HG03135 (cell line): ENCODE results near the gene SEH1L.
"Not testable (repeated sequence)": the region's sequence is repeated elsewhere in the genome, so short reads cannot be mapped to it uniquely, and the experiment has no call there.

Source experiments
- ATAC-seq: cut with Tn5 transposase; IDR thresholded peaks from one replicate; pipeline ENCODE4 v1.9.1; 2021; ENCODE audit warnings: mild to moderate bottlenecking, moderate library complexity; ENCODE audit not compliant: unreplicated experiment

SEH1L gene

GRCh38 chr18:12995424-12995823, 47.6 kb downstream of the SEH1L start:
- no peak for ATAC-seq

GRCh38 chr18:12995952-12996477, 48.2 kb downstream of the SEH1L start:
- ATAC-seq, result no peak

GRCh38 chr18:12996661-12997292, 49.0 kb downstream of the SEH1L start:
- no peak for ATAC-seq

- not testable (repeated sequence) for ATAC-seq
Measured at GRCh38 chr18:12997330-12997729, 49.5 kb downstream of the SEH1L start.

GRCh38 chr18:12998332-12999060, 50.7 kb downstream of the SEH1L start:
- no peak for ATAC-seq

- no peak for ATAC-seq
Measured at GRCh38 chr18:13003466-13003896, 55.7 kb downstream of the SEH1L start.

DNA sequence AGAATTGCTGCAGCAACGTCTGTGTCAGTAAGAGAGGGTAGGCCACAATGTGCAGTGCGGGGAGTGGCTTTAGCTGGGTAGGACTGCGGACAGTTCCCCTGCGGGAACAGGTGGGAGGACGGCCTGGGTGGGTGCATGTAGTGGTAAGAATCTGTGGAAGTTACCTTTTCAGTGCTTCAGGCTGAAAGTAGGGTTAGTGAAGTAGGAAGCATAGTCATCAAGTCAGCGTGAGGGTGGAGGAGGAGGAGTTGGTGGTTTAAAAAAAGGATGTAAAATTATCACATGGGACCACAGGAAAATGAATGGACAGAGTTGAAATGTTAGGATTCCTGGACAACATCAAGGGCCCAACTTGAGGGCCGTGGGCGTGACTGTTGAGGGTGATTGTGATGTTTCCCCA, 56.6 kb downstream of the SEH1L start:
- no peak for ATAC-seq

- no peak for ATAC-seq
Measured at GRCh38 chr18:13005289-13005688, 57.5 kb downstream of the SEH1L start.

GRCh38 chr18:13006531-13007247, 58.9 kb downstream of the SEH1L start:
- ATAC-seq, result no peak

DNA sequence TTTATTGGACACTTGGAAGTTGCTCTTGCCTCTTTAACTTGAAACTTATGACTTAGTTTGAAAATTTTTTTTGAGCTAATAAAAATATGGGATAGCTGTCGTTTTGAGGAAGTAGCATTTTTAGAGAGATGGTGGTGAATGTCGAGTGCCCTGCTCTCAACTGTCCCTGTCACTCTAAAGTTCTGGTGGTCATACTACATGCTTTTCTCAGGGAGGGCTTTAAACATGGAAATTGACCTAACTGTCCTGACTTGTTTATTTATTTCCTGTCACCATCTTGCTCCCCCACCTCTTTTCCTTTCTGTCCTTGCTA, 59.4 kb downstream of the SEH1L start:
- ATAC-seq, result no peak

DNA sequence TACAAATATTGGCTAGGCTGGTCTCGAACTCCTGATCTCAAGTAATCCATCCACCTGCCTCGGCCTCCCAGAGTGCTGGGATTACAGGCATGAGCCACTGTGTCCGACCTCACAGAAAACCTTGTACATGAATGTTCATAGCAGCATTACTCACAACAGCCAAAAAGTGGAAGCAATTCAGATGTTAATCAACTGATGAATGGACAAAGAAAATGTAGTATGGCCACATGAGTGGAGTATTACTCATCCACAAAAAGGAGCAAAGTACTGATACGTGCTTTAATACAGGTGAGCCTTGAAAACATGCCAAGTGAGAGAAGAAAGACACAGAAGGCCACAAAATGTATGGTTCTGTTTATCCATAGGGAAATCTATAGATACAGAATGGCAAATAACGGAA, 63.9 kb downstream of the SEH1L start:
- ATAC-seq, result no peak

GRCh38 chr18:13014232-13014631, 66.4 kb downstream of the SEH1L start:
- ATAC-seq, result no peak

DNA sequence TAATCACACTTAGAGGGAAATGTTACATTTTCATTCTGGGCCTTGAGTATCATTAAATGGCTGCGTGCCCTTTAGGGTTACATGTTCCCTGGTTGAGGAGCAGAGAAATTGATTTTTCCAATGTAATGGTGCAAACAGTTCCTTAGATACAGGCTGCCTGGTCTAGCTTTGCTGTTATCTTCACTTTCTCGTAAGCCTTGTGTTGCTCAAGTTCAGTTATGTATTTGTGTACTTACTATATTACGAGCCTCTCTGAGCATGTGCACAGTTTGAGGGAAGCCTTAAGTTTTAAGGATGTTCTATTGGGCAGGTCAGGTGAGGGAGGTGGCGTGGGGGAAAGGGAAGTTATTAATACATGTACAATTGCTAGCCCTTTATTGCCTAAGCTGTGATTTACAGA, 67.0 kb downstream of the SEH1L start:
- no peak for ATAC-seq

DNA sequence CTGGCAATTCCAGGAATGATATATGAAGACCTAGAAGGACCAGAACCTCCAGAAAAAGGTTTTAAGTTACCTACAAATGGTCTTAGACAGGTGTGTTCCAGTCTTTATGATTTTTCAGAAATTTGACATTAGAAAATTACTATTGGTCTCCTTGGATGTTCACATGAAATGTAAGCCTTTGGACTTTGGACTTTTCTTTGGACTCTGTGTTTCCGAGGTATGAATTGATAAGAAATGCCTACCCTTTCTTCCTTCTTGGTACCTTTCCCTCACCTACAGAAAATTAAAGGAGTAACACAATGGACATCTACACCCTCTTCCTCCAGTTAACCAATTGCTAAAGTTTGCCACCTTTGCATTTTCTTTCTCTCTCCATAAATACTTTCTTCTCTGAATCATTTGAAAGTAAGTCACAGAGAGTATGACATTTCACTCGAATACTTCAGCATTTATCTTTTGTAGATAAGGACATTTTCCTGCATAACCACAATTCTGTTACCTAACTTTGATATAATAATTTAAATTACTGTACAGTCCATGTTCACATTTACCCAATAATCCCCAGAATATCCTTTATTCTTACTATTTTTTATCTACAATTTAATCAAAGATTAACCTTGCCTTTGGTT, 69.5 kb downstream of the SEH1L start:
- ATAC-seq, result no peak

DNA sequence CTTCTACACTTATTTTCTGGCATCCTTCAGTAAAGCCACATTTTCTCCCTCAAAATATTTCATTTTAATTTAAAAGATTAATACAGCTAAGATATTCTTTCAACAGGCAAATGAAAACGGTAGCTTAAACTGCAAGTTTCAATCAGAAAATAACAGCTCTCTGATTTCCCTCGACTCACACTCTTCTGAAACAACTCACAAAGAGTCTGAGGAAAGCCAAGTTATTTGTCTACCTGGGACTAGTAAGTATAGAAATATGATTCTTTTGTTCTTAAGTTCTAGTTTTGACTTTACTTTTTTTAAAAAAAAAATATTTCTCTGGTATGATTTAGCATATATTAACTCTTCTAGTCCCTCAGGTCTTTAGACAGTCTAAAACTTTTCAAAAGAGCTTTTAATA, 70.6 kb downstream of the SEH1L start:
- no peak for ATAC-seq

DNA sequence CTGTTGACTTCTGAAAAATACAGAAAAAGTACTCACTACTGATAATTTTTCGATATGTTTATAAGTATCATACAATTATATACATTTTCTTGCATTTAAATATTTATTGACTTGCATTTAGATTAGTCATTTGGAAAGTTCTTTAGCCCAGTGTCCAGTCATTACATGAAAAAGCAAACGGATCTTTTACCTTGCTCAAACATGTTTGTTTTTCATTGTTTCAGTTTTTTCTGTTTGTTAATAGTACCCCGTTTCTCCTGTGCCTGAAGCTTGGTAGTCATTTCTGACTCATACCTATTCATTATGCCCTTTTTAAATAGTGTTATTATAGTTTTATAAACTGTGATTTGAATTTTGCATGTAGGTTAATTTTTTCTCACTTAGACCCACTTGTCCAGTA, 71.5 kb downstream of the SEH1L start:
- no peak for ATAC-seq

DNA sequence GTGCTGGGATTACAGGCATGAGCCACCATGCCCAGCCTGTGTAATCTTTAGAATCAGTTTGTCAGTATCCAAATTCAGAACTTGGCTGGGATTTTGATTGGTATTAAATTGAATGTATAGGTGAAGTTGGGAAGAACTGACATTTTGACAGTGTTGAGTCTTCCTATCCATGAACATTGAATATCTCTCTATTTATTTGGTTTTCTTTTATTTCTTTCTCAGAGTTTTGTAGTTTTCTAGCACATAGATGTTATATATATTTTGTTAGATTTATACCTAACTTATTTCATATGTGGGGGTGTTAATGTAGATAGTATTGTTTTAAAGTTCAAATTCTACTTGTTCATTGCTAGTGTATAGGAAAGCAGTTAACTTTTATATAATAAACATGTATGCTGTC, 74.8 kb downstream of the SEH1L start:
- ATAC-seq, result no peak

- ATAC-seq, result no peak
Measured at GRCh38 chr18:13025233-13025632, 77.4 kb downstream of the SEH1L start.

- ATAC-seq, result no peak
Measured at GRCh38 chr18:13026583-13027270, 78.9 kb downstream of the SEH1L start.

DNA sequence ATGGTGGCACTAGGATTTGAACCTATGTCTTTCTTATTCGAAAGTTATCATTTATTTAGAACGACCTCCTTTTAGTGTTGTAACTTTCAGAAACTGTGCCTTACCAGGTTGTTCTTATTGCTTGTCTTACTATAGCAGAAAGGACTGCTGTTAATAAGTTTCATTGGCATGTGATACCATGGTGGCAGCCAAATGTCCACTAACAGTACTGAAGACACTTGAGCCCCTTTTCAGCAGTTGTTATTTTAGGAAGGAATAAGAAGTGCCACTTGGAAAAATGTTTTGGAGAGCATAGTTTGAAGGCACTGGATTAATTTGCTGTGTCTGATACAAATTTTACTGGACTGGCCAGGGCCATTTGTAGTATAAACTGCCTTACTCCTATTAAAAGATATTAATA, 81.1 kb downstream of the SEH1L start:
- no peak for ATAC-seq

DNA sequence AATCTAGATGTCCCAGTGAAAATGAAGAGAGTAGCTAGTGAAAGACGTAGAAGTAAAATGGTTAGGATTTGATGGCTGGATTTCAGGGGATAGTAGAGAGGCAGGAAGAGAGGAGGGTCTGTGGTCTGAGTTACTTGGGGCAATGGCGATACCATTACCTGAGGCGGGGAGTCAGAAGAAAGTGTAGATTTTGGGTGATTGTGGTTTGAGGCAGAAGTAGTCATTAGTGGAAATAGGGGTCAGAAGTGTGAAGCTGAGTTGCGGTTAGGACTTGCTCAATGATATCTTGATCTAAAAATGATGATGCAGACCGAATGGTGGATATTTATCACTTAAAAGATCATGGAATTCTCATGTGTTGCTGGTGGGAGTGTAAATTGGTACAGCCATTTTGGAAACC, 84.4 kb downstream of the SEH1L start:
- ATAC-seq, result no peak
